Left renal cortex interstitium (tissue), 4 donors: Measurements from ENCODE around the gene ITLN1. TPM values are rescaled to one million over a fixed set of nuclear protein-coding genes. Genes with fewer than 3 reads are reported as not detected.
"Not testable (repeated sequence)": the region's sequence is repeated elsewhere in the genome, so short reads cannot be mapped to it uniquely, and the experiment has no call there.

Source experiments
- DNase-seq, 4 donors: peaks; one replicate each; pipeline ENCODE4 v3.0.0-alpha.2; 2013; ENCODE audit warnings: low read depth in 4 of 4, low spot score in 2 of 4, missing footprints in 1 of 4
- polyA plus RNA-seq, 4 donors: library from polyadenylated mRNA; unstranded; fragments of 120-200 nt; gene quantifications; one replicate each; pipeline ENCODE4 v1.2.1, GENCODE V29; 2013; ENCODE audit not compliant: insufficient read length in 4 of 4

ITLN1 gene
- polyA plus RNA-seq, 4 donors = 1.3 to 5.3 (median 2.1) TPM

- DNase-seq = no peak
These were observed 1.1 kb downstream of the ITLN1 start for GRCh38 chr1:160883581-160884513.

DNA sequence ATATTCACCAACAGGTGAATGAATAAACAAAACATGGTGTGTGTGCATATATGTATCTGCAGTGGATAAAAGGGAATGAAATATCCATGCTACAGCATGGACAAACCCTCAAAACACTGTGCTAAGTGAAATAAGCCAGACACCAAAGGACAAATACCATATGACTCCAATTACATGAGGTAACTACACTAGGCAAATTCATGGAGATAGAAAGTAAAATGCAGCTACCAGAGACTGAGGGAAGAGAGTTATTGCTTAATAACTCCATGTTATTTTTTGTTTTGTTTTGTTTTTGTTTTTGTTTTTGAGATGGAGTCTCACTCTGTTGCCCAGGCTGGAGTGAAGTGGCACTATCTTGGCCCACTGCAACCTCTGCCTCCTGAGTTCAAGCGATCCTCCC is 2.4 kb downstream of the ITLN1 start:
- no peak for DNase-seq

- DNase-seq = not testable (repeated sequence)
These were observed 3.7 kb downstream of the ITLN1 start for GRCh38 chr1:160881264-160881663.

DNA sequence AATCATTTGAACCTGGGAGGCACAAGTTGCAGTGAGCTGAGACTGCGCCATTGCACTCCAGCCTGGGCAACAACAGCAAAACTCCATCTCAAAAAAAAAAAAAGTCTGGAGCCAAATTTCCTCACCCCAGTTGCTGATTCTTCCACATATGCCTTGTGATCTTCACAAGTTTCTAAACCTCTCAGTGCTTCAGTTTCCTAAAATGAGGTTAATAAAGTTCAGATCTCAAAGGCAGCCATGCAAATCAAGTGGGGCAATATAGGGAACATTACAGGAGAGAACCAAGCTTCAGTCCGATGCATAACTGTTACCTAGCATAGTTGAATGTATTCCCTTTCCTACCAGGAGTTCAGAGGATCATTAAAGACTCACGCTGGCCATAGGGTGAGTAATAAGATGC is 4.8 kb downstream of the ITLN1 start:
- DNase-seq = no peak

DNA sequence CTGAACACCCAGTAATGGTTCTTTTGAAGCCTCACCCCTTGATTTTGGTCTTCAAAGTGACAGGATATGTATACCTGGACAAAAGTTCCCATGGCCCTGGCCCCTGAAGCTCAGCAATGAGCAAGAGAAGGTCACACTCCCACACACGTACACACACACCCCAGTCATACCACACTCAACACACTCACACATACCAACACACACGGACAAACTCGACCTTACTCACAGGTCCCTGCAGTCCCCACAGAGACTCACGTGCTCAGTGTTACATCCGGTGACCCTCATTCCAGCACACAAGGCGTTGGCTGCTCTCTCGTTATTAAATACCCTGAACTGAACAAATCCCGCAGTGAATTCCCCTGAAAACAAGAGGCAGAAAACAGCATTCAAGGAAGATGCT is 5.9 kb downstream of the ITLN1 start:
- no peak for DNase-seq

GRCh38 chr1:160877221-160877620 is 7.8 kb downstream of the ITLN1 start:
- DNase-seq = no peak

- no peak for DNase-seq
These were observed 8.7 kb downstream of the ITLN1 start for GRCh38 chr1:160876311-160876710.

GRCh38 chr1:160875591-160875990 is 9.4 kb downstream of the ITLN1 start:
- DNase-seq = not testable (repeated sequence)

DNA sequence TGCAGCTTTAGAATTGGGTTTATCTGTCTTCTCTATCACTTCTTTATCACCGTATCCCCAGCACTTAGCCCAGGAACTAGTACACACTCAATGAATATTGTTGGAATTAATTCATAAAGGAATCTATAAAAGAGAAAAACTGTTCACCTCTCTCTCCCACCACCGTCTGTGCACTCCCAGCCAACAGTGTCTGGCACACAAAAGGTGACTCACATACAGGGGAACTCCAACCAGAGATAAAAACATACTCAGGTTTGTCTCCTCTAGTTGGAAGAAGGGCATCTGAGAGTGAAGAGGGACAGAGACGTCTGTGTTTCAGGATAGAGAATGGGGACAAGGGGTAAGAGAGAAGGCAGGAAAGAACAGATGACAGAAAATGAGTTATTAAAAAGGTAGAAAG is 10.0 kb downstream of the ITLN1 start:
- no peak for DNase-seq

DNA sequence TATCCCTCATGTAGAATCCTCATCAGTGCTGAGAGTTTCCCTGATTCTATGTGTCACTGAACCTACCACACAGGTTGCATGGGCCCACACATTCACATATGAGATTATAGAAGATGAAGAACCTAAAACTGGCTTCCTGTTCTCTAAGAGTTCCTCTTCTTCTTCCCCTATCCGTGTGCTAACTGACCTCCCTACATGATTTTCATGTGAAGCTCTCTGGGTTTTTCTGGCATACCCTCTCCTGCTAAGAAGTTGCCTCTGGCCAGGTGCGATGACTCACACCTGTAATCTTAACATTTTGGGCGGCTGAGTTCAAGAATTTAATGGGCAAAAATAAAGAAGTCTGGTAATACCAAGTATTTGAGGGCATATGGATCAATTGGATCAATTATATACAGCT is 16.8 kb downstream of the ITLN1 start:
- no peak for DNase-seq

- not testable (repeated sequence) for DNase-seq
These were observed 17.3 kb downstream of the ITLN1 start for GRCh38 chr1:160867651-160868050.

DNA sequence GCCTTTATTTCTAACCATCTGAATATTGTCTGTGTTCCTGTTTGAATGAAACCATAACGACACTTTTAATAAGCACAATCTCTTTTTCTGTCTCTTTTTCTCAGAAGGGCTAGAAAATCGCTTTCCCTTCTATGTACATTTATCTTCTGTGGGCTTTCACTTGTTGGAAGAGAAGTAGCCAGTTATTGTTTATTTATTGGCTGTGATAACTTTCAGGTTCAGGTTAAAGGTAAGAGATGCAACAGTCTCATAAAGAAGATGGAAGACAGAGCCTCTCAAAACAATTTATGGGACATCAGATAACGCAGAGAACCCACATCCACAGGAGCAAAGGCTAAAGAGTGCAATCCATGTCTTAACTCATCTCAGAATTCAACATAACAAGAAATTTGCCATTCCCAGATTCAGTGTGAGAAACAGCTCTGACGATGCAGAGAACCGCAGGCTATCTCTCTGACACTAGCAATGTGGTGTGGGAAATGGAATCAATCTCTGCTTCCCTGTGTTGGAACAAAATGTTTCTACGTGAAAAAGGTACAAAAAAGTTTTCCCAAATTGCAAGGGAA is 18.2 kb downstream of the ITLN1 start:
- DNase-seq = no peak

GRCh38 chr1:160866001-160866694 is 18.8 kb downstream of the ITLN1 start:
- no peak for DNase-seq

DNA sequence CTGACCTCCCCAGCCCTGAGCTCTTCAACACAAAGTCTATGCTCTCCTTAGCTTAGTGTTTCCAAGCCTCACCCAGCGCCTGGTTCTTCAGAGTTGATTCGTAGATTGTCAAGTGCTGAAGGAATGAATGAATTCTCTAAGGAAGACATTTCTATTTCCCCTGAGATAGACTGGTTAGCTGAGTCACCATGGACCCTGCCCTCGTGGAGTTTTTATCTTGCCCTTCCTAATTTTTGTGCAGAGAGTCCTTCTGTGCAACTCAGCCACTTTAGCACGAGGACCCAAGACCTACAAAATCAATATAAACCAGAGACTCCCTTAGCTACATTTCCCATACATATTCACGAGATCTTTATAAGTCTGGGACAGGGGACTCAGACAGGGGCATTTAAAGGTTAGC is 19.6 kb downstream of the ITLN1 start:
- DNase-seq = no peak

- no peak for DNase-seq
These were observed 20.8 kb downstream of the ITLN1 start for GRCh38 chr1:160864173-160864572.

DNA sequence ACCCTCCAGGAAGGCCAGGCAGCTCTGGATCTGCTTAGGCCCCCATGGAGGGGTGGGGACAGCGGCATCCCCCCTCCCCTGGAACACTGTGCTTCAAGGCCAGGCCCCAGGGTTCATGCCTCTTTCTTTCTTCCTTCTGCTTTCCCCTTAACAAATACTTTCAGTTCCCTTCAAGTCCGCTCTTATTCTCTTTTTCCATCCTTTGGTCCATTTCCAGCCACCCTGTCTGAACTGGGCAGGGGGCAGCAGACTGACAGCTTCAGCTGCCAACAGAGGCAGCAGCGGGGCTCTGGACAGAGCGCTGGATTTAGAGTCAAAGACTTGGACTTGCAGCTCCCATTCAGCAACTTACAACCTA is 21.2 kb downstream of the ITLN1 start:
- DNase-seq = no peak

- no peak for DNase-seq
These were observed 21.8 kb downstream of the ITLN1 start for GRCh38 chr1:160863061-160863773.

GRCh38 chr1:160862203-160863060 is 22.5 kb downstream of the ITLN1 start, which contains the start of gene CD244:
CD244 (minus strand) TSS chr1:160862887; CDS start chr1:160862677, 210 bp downstream.
- no peak for DNase-seq

DNA sequence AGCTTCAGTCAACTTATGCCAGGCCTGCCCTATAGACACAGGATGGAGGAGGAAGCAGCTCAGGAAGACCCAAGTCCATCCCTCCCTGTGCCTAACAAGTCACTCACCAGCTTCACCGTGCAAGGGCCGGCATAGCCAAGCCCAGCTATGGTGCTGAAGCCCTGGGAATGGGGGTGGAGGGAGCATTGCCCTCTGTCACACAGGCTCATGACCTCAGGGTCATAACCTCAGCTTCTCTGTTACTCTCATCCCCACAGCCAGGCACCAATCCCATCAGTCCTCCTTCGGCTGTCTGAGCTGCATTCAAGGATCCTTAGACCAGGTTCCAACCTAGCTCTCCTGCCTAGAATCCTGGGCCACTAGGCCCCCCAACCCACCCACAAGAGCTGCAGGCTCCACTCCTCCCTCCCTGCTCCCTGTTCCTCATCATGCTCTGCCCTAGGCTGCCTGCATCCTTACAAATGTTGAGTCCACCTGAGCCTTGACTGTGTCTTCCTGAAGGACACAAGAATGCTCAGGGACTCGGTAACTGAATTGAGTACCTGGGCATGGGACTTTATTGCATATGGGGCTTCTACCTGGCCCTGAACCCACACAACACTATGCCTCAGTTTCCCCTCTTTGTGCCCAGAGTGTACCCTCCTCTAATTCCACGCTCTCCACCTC is 24.0 kb downstream of the ITLN1 start:
- DNase-seq = no peak
